A549 (cell line): ENCODE data around the gene PSMD6. TPM values are rescaled to one million over a fixed set of nuclear protein-coding genes. Genes with fewer than 3 reads are reported as not detected.

Experiments used
- ATAC-seq, 2 experiments: fragments of 200-7000 bp in 1 of 2; fragments of >200 bp in 1 of 2; cut with Nextera tagmentation in 1 of 2; cut with Tn5 transposase in 1 of 2; 3 replicates each; pipeline versions ENCODE4 v1.8.0 to v1.9.1; 2018 to 2020; ENCODE audit warnings: mild to moderate bottlenecking in 1 of 2, moderate library complexity in 1 of 2
- CTCF ChIA-PET: fragments of 300-600 bp; sonication (Branson Sonifier 250); formaldehyde crosslinking; extraction: SDS; loops from one replicate; lab custom pipeline; 2021; ENCODE audit warnings: antibody characterized with exemption, inconsistent platforms; lab: Yijun Ruan, JAX
- POLR2A ChIA-PET: fragments of 350-600 bp; formaldehyde crosslinking; extraction: SDS; loops from one replicate; lab custom pipeline; 2021; ENCODE audit warnings: antibody characterized with exemption, inconsistent platforms; lab: Yijun Ruan, JAX
- DNase-seq, 2 experiments: peaks; one replicate each; pipeline versions ENCODE4 v3.0.0 to v3.0.0-alpha.2; 2011 to 2016; ENCODE audit warnings: low read depth in 1 of 2, low spot score in 1 of 2
- FAIRE-seq: peaks from 2 replicates; lab custom pipeline; 2011; peaks lifted over from hg19 to GRCh38; lab: Jason Lieb, UNC
- H3K27ac ChIP-seq, 2 experiments: fragments of >200 bp; sonication (Bioruptor Twin); formaldehyde crosslinking; 3 replicates each; pipeline ENCODE4 v1.5.1; 2016 to 2017
- H3K4me1 ChIP-seq: fragments of >200 bp; sonication (Bioruptor Twin); formaldehyde crosslinking; 3 replicates; pipeline ENCODE4 v1.6.1; 2016
- H3K4me2 ChIP-seq: fragments of >200 bp; sonication (Bioruptor Twin); formaldehyde crosslinking; 3 replicates; pipeline ENCODE4 v1.6.1; 2016
- H3K4me3 ChIP-seq: fragments of >200 bp; sonication (Bioruptor Twin); formaldehyde crosslinking; 3 replicates; pipeline ENCODE4 v1.5.1; 2016
- H3K9me3 ChIP-seq: fragments of >200 bp; sonication (Bioruptor Twin); formaldehyde crosslinking; 3 replicates; pipeline ENCODE4 v1.6.1; 2016
- CEBPB ChIP-seq, 2 experiments: fragments of >200 bp in 1 of 2; sonication (Bioruptor Twin) in 1 of 2; formaldehyde crosslinking in 1 of 2; IDR thresholded peaks; 2 replicates each; pipeline ENCODE4 v1.6.1; 2012 to 2016
- ESRRA ChIP-seq: fragments of 150-350 bp; IDR thresholded peaks from 2 replicates; pipeline ENCODE4 v1.6.1; 2014; ENCODE audit warnings: mild to moderate bottlenecking, low read length, borderline replicate concordance
- FOSB ChIP-seq: fragments of 250-450 bp; sonication (Bioruptor Pico); IDR thresholded peaks from 2 replicates; pipeline ENCODE4 v1.5.0; 2020; ENCODE audit warnings: mild to moderate bottlenecking, moderate library complexity
- FOXS1 ChIP-seq: fragments of 250-450 bp; sonication (Bioruptor Pico); IDR thresholded peaks from 2 replicates; pipeline ENCODE4 v1.5.0; 2020; ENCODE audit warnings: mild to moderate bottlenecking, moderate library complexity
- GATA3 ChIP-seq: IDR thresholded peaks from 2 replicates; pipeline ENCODE4 v1.6.1; 2012; ENCODE audit warnings: borderline replicate concordance
- HOXB13 ChIP-seq: fragments of 250-450 bp; sonication (Bioruptor Pico); IDR thresholded peaks from 2 replicates; pipeline ENCODE4 v1.5.0; 2020; ENCODE audit warnings: low read depth, mild to moderate bottlenecking, moderate library complexity
- HOXB5 ChIP-seq: fragments of 250-450 bp; sonication (Bioruptor Pico); IDR thresholded peaks from 2 replicates; pipeline ENCODE4 v1.5.0; 2020; ENCODE audit warnings: mild to moderate bottlenecking, moderate library complexity
- JUNB ChIP-seq: fragments of >200 bp; sonication (Bioruptor Twin); formaldehyde crosslinking; IDR thresholded peaks from 2 replicates; pipeline ENCODE4 v1.6.1; 2016
- KDM1A ChIP-seq: fragments of 200-600 bp; sonication (generic); IDR thresholded peaks from 2 replicates; pipeline ENCODE4 v1.6.1; 2016; ENCODE audit warnings: low read depth, mild to moderate bottlenecking
- KDM5A ChIP-seq: fragments of 200-600 bp; sonication (generic); IDR thresholded peaks from 2 replicates; pipeline ENCODE4 v1.6.1; 2016; ENCODE audit warnings: antibody characterized with exemption, mild to moderate bottlenecking
- MAFK ChIP-seq: fragments of 450-650 bp; IDR thresholded peaks from 2 replicates; pipeline ENCODE4 v1.6.1; 2014; ENCODE audit not compliant: partially characterized antibody
- MYC ChIP-seq: IDR thresholded peaks from 2 replicates; pipeline ENCODE4 v1.6.1; 2012; ENCODE audit warnings: mild to moderate bottlenecking, inconsistent platforms, low read length, improper control_type of control experiment, borderline replicate concordance
- NR3C1 ChIP-seq: fragments of >200 bp; sonication (Bioruptor Twin); formaldehyde crosslinking; IDR thresholded peaks from 3 replicates; pipeline ENCODE4 v1.6.1; 2017
- PHF8 ChIP-seq: fragments of 200-600 bp; sonication (generic); IDR thresholded peaks from 2 replicates; pipeline ENCODE4 v1.6.1; 2016; ENCODE audit warnings: low read depth, mild to moderate bottlenecking, antibody characterized with exemption, moderate library complexity, borderline replicate concordance
- POLR2A ChIP-seq: IDR thresholded peaks from 2 replicates; pipeline ENCODE4 v1.6.1; 2012; ENCODE audit warnings: mild to moderate bottlenecking, low read length
- POLR2AphosphoS2 ChIP-seq: conservative IDR thresholded peaks from 2 replicates; pipeline ENCODE4 v1.6.1; 2012; ENCODE audit warnings: low read length, improper control_type of control experiment, inconsistent platforms
- RARB ChIP-seq: fragments of 250-450 bp; sonication (Bioruptor Pico); IDR thresholded peaks from 2 replicates; pipeline ENCODE4 v1.8.0; 2021; ENCODE audit warnings: mild to moderate bottlenecking, moderate library complexity
- RCOR1 ChIP-seq: fragments of 150-350 bp; IDR thresholded peaks from 2 replicates; pipeline ENCODE4 v1.6.1; 2014; ENCODE audit warnings: antibody characterized with exemption, low read length, low read depth
- RFX5 ChIP-seq: fragments of 450-650 bp; IDR thresholded peaks from 2 replicates; pipeline ENCODE4 v1.7.1; 2014; ENCODE audit warnings: antibody characterized with exemption, mild to moderate bottlenecking, moderate library complexity
- SMC3 ChIP-seq: fragments of >200 bp; sonication (Bioruptor Twin); formaldehyde crosslinking; IDR thresholded peaks from 3 replicates; pipeline ENCODE4 v1.6.1; 2018; ENCODE audit warnings: inconsistent platforms
- SREBF2 ChIP-seq: fragments of 450-650 bp; IDR thresholded peaks from 2 replicates; pipeline ENCODE4 v1.6.1; 2014; ENCODE audit warnings: mild to moderate bottlenecking, moderate library complexity
- TFCP2L1 ChIP-seq: fragments of 250-450 bp; sonication (Bioruptor Pico); IDR thresholded peaks from 2 replicates; pipeline ENCODE4 v1.5.0; 2021; ENCODE audit warnings: mild to moderate bottlenecking
- ZFP36 ChIP-seq: fragments of 450-650 bp; IDR thresholded peaks from 2 replicates; pipeline ENCODE4 v1.6.1; 2014; ENCODE audit warnings: borderline replicate concordance; ENCODE audit not compliant: partially characterized antibody
- ZNF302 ChIP-seq: fragments of 250-450 bp; sonication (Bioruptor Pico); IDR thresholded peaks from 2 replicates; pipeline ENCODE4 v1.9.0; 2021; ENCODE audit warnings: inconsistent platforms, mild to moderate bottlenecking, moderate library complexity
- ZSCAN20 ChIP-seq: fragments of 250-450 bp; sonication (Bioruptor Pico); IDR thresholded peaks from 2 replicates; pipeline ENCODE4 v1.8.0; 2022; ENCODE audit warnings: mild to moderate bottlenecking, moderate library complexity
- WGBS: methylation state at CpG from one replicate; pipeline ENCODE4 v1.1.6; 2017; ENCODE audit errors: missing lambda C conversion rate; 5-methylcytosine and 5-hydroxymethylcytosine counted together
- polyA plus RNA-seq, 4 experiments: library from polyadenylated mRNA; depleted of rRNA in 3 of 4; stranded (reverse); fragments of >200 nt; fragmentation: RNase III in 1 of 4; extraction: RNeasy Plus Mini Kit Qiagen cat#74134 plus additional on column Dnase treatment in 1 of 4; gene quantifications; 2 replicates in 3 of 4; 3 replicates in 1 of 4; pipeline ENCODE4 v1.2.3, GENCODE V29; 2011 to 2017
- TF ChIP-seq, protein P1 (sequence below): IDR thresholded peaks from 2 replicates; pipeline ENCODE4 v1.6.1; 2012; ENCODE audit warnings: low read depth, borderline replicate concordance
- TF ChIP-seq, protein P2 (sequence below): IDR thresholded peaks from 2 replicates; pipeline ENCODE4 v1.6.1; 2012
- TF ChIP-seq, protein P3 (sequence below): fragments of 200-600 bp; sonication (generic); IDR thresholded peaks from 2 replicates; pipeline ENCODE4 v1.6.1; 2016; ENCODE audit warnings: antibody characterized with exemption, mild to moderate bottlenecking, moderate library complexity
- TF ChIP-seq, protein P4 (sequence below): IDR thresholded peaks from 2 replicates; pipeline ENCODE4 v1.6.1; 2012
- TF ChIP-seq, protein P5 (sequence below): fragments of >200 bp; sonication (Bioruptor Twin); formaldehyde crosslinking; IDR thresholded peaks from 2 replicates; pipeline ENCODE4 v1.6.1; 2016
- TF ChIP-seq, protein P6 (sequence below): fragments of >200 bp; sonication (Bioruptor Twin); formaldehyde crosslinking; IDR thresholded peaks from 3 replicates; pipeline ENCODE4 v1.6.1; 2016
- TF ChIP-seq, protein P7 (sequence below): fragments of 450-650 bp; IDR thresholded peaks from 2 replicates; pipeline ENCODE4 v1.6.1; 2014; ENCODE audit warnings: antibody characterized with exemption

Gene PSMD6
- polyA plus RNA-seq, 2 of the 4 experiments (the other 2 are of a cell fraction) = 76.8 to 117 TPM

DNA sequence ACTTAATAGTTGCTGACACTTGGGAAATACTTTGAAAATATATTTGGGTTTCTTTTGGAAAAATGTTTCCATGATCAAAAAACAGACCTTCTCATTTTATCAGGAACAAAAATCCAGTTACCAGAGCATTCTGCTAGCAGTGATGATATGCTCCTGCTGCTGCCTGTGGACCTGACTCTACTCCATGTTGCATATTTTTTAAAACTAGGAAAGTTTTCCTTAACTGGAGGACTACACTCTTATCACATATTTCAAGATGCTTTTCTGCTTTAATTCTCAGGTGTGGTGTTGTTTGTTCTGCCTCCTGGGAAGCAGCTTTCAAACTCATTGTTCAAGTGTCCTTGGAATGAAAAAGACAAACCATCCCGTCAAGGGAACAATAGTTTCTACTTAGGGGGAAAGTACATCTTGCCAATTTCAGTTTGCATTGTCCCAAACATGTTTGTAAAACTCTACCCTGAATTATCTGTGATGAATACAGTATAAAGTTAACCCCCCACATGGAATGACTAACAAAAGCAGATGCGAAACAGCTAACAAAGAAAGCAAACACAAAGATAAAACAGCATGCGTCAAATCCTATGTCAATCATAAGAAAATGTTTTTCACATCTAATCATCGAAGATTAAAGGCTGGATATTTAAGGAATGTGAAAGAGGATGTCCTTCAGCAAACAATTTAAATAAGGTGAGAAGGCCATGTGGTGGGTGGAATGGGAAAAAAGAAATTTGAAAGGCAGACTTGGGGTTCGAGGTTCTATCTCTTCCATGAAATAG is 40.1 kb upstream of the PSMD6 start:
- peak overlapping the region; percentile 66 for H3K4me2 ChIP-seq
- DNase-seq (peak; percentile 36 to 94), ATAC-seq (peak; percentile 88 to 90), FAIRE-seq (peak; percentile 92)
- CTCF ChIA-PET = interaction anchor here (0.5 to 4.9 kb wide), 4 partner anchors 33 to 341 kb away, joined by 3 to 27 read pairs (median 4); partner anchors contain the start of gene PSMD6
- peak overlapping the region; percentile 96 to 97 for H3K27ac ChIP-seq
- POLR2A ChIA-PET = interaction anchor here (1.0 to 2.1 kb wide), 2 partner anchors 21 to 25 kb away, joined by 6 to 9 read pairs; no protein-coding TSS in a partner anchor
- H3K9me3 ChIP-seq = peaks cover 16% of the 10 kb centered on the region; the same call in 2 of the 3 replicates
- 3% methylated on average over 5 of the region's 5 CpGs for WGBS
- H3K4me3 ChIP-seq = no peak overlapping the region
- H3K4me1 ChIP-seq = peaks cover 40% of the 10 kb centered on the region
- TF ChIP-seq FOXS1 (peak; percentile 3; the same call in 1 of the 2 replicates), KDM5A (no peak), POLR2AphosphoS2 (no peak), FOSB (CRISPR knock-in tag) (no peak), ZNF302 (CRISPR knock-in tag) (no peak), HOXB13 (no peak), SMC3 (peak; percentile 52; the same call in 2 of the 3 replicates), MAFK (no peak), RARB (CRISPR knock-in tag) (no peak), CEBPB (IDR thresholded peaks at IDR 0.05) (peak; percentile 33 to 77; a peak in 2 of 4 replicates), PHF8 (no peak), NR3C1 (no peak), HOXB5 (CRISPR knock-in tag) (no peak; the same call in none of the 2 replicates), SREBF2 (no peak), POLR2A (no peak), GATA3 (peak; percentile 99), TFCP2L1 (CRISPR knock-in tag) (no peak), RCOR1 (no peak), ESRRA (no peak), ZFP36 (no peak), RFX5 (no peak), ZSCAN20 (CRISPR knock-in tag) (no peak), KDM1A (no peak), JUNB (peak; percentile 99), MYC (peak; percentile 50; the same call in 1 of the 2 replicates)
- TF ChIP-seq, protein P1, sequence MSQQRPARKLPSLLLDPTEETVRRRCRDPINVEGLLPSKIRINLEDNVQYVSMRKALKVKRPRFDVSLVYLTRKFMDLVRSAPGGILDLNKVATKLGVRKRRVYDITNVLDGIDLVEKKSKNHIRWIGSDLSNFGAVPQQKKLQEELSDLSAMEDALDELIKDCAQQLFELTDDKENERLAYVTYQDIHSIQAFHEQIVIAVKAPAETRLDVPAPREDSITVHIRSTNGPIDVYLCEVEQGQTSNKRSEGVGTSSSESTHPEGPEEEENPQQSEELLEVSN = peak; percentile 66
- TF ChIP-seq, protein P2, sequence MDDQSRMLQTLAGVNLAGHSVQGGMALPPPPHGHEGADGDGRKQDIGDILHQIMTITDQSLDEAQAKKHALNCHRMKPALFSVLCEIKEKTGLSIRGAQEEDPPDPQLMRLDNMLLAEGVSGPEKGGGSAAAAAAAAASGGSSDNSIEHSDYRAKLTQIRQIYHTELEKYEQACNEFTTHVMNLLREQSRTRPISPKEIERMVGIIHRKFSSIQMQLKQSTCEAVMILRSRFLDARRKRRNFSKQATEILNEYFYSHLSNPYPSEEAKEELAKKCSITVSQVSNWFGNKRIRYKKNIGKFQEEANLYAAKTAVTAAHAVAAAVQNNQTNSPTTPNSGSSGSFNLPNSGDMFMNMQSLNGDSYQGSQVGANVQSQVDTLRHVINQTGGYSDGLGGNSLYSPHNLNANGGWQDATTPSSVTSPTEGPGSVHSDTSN = peak; percentile 80
- TF ChIP-seq, protein P3, sequence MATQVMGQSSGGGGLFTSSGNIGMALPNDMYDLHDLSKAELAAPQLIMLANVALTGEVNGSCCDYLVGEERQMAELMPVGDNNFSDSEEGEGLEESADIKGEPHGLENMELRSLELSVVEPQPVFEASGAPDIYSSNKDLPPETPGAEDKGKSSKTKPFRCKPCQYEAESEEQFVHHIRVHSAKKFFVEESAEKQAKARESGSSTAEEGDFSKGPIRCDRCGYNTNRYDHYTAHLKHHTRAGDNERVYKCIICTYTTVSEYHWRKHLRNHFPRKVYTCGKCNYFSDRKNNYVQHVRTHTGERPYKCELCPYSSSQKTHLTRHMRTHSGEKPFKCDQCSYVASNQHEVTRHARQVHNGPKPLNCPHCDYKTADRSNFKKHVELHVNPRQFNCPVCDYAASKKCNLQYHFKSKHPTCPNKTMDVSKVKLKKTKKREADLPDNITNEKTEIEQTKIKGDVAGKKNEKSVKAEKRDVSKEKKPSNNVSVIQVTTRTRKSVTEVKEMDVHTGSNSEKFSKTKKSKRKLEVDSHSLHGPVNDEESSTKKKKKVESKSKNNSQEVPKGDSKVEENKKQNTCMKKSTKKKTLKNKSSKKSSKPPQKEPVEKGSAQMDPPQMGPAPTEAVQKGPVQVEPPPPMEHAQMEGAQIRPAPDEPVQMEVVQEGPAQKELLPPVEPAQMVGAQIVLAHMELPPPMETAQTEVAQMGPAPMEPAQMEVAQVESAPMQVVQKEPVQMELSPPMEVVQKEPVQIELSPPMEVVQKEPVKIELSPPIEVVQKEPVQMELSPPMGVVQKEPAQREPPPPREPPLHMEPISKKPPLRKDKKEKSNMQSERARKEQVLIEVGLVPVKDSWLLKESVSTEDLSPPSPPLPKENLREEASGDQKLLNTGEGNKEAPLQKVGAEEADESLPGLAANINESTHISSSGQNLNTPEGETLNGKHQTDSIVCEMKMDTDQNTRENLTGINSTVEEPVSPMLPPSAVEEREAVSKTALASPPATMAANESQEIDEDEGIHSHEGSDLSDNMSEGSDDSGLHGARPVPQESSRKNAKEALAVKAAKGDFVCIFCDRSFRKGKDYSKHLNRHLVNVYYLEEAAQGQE = no peak
- TF ChIP-seq, protein P4, sequence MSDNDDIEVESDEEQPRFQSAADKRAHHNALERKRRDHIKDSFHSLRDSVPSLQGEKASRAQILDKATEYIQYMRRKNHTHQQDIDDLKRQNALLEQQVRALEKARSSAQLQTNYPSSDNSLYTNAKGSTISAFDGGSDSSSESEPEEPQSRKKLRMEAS = peak; percentile 88; the same call in 1 of the 2 replicates
- TF ChIP-seq, protein P5, sequence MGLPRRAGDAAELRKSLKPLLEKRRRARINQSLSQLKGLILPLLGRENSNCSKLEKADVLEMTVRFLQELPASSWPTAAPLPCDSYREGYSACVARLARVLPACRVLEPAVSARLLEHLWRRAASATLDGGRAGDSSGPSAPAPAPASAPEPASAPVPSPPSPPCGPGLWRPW = peak; percentile 45; the same call in 1 of the 2 replicates
- TF ChIP-seq, protein P6, sequence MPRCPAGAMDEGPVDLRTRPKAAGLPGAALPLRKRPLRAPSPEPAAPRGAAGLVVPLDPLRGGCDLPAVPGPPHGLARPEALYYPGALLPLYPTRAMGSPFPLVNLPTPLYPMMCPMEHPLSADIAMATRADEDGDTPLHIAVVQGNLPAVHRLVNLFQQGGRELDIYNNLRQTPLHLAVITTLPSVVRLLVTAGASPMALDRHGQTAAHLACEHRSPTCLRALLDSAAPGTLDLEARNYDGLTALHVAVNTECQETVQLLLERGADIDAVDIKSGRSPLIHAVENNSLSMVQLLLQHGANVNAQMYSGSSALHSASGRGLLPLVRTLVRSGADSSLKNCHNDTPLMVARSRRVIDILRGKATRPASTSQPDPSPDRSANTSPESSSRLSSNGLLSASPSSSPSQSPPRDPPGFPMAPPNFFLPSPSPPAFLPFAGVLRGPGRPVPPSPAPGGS = peak; percentile 85; the same call in 2 of the 3 replicates
- TF ChIP-seq, protein P7, sequence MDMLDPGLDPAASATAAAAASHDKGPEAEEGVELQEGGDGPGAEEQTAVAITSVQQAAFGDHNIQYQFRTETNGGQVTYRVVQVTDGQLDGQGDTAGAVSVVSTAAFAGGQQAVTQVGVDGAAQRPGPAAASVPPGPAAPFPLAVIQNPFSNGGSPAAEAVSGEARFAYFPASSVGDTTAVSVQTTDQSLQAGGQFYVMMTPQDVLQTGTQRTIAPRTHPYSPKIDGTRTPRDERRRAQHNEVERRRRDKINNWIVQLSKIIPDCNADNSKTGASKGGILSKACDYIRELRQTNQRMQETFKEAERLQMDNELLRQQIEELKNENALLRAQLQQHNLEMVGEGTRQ = no peak
